SHP77 treated with DMSO at 0.1 percent for 48 hours (cell line): ENCODE measurements around the gene INPP5K.
"Not testable (repeated sequence)": the region's sequence is repeated elsewhere in the genome, so short reads cannot be mapped to it uniquely, and the experiment has no call there.

Experiments used
- DNase-seq: peaks from one replicate; lab custom pipeline; 2025; lab: John Stamatoyannopoulos, UW

The INPP5K gene

DNA sequence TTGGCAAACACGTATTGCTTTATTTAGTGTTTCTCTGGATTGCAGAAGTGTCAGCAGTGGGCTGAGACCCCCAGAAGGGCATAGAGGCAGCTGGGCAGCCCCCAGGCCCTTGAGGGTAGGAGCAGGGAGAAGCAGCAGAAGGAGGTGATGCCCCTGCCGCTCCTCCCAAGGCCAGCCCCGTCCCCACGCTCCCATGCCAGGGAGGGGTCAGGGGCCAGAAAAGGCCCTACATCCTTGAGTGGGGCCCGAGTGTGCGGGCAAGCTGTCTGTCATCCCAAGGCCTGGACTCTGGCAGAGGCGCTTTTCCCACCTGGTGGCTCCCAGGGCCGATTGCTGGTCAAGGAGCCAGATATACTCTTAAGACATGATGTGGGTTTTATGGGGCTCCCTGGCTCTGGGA lies 52.2 kb downstream of the INPP5K start:
- no peak for DNase-seq

DNA sequence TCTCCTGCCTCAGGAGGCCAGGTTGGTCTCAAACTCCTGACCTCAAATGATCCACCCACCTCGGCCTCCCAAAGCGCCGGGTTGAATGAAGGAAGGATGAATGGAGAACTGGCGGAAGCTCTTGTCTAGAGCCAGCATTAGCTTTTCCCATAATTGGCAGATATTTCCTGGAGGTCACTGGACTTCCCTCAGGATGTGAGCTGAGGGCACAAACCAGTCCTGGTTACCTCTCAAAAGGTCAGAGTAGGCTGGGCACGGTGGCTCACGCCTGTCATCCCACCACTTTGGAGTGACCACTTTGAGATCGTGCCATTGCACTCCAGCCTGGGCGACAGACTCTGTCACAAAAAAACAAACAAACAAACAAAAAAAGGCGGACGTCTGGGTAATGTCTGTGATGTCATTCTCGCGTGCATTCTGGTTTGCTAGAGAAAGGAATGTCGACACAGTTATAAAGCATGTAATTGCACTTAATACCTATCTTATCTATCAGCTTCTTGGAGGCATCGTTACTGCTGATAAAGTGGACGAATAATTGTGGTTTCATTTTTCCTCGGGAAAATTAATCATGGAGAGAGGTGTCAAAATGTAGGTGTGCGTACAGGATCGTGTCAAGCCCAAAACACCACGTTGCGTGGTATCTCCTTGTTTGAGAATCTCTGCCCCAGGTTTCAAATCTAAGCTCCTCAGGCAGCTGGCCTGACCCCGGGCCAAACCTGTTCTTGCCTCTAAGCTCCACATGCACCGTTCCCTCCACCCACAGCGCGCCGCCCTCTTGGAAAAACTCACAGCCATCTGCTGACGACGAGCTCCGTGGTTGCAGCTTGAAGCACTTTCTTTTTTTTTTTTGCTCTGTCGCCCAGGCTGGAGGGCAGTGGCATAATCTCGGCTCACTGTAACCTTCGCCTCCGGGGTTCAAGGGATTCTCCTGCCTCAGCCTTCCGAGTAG lies 54.0 kb downstream of the INPP5K start:
- peak; percentile 22 for DNase-seq

DNA sequence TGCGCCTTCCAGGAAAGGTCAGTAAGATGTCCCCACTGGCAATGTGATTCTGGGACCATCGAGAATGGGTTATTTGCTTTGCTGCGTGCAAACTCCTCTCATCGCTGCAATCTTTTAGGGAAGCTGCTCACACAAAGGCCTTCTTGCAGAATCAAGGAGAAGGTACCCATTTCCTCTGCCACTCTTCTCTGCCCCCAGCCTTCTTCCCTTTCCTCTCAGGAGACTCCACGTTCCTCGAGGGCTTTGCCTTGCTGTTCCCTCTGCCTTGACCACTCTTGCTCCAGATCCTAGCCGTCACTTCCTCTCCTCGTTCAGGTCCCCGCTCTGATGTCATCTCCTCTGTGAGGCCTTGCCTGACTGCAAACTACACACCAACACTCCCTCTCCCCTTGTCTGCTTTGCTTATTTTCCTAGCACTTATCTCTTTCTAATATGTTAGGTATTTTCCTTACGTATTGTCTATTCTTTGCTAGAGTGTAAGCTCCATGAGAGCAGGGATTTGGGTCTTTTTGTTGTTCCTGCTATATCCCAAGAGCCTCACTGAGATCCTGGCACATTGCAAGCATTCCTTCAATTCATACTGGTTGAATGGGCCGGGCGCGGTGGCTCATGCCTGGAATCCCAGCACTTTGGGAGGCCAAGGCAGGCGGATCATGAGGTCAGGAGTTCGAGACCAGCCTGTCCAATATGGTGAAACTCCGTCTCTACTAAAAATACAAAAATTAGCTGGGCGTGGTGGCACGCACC lies 55.0 kb downstream of the INPP5K start:
- no peak for DNase-seq

DNA sequence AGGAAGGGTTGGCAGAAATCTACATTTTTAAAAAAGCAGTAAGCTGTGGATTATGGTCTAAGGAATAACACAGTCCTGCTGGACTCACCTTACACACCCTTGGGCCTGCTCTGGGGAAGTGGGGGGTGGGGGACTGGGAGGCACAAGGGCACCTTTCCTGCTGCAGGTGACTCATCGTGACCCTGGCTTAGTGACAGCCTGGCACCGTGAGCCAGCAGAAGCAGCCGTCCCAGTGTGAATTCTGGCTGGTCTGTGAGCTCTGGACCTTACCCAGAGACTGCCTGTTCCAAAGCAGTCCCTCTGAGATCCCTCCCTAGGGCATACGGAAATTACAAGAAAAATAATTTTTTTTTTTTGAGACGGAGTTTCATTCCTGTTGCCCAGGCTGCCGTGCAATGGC lies 56.2 kb downstream of the INPP5K start:
- no peak for DNase-seq

DNA sequence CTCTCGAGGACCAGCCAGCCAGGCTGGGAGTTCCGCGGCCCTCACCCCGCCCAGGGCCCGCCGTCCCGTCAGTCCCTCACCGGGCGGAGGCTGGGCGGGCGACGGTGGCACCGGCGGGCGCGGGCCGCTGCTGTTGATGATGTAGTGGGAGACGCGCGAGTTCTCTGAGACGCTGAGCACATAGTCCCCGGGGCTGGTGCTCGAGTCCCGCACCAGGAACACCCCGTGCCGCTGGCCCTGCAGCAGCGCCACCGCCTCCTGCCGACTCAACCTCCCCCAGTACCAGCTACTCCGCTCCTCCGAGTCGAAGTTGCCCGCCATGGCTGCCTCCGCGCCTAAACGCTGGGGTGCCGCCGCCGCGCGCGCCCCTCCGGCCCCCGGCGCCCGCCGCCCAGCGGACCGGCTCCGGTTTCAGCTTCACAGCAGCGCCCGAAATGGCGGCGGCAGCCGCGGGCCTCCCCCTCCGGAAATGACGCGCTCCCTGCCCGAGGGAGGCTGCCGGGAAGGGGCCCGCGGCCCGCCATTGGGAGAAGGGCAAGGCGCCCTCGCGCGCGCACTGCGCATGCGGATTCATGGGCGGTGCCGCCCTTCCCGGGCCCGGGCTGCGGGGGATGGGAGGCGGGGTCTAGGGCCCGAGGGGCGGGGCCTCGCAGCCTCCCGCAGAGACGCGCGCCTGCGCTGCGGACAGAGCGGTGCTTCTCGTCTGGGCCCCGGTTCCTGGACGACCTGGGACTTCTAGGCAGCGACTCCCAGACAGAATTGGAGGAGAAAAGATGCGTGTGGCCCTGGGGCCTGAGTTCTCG lies 60.4 kb downstream of the INPP5K start, which contains the start of gene CRK:
Gene CRK, minus strand, starts transcription at position 436 of the 803 bp plus-strand sequence. Its CDS starts 115 bp downstream, at position 321.
- peak; percentile 87 for DNase-seq

DNA sequence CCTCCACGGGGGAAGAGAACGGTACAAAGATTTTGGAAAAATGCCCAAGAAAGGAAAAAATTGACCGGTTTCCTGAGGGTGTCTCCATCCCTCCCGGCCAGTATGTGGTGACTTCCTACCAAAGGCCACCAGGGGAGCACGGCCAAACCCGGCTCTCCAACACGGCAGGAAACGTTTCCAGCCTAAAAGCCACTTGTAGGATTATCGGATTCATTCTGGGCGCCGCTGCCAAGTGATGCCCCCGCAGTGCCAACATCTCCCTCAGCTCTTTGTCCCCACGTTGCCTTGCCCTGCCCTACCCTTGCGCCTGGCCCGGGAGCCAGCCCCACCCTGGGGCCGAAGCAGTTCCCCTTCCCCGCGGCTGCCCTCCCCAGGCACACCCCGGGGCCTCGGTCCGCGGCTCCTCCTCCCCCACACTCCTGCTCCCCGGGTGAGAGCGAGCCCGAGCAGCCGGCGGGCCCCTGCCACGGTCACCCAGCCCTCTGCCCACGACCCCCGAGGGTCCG lies 61.1 kb downstream of the INPP5K start:
- peak; percentile 51 for DNase-seq

DNA sequence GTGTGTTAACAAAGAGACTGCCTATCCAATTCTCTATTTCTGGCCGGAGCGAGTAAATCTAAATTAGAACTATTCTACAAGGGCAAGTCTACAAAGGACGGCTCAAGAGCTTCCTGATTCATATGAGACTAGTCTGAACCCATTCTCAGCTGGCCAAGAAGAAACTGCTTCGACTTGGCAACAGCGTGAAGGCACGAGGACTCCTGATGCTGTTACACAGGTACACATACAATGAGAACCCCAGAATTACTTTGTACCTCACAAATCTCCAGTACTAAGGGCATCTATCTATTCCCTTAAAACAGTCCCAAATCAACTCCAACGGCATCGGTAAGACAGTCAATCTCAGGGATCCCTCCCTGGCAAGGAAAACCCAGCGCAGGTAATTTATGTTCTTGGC lies 61.9 kb downstream of the INPP5K start:
- DNase-seq = no peak

DNA sequence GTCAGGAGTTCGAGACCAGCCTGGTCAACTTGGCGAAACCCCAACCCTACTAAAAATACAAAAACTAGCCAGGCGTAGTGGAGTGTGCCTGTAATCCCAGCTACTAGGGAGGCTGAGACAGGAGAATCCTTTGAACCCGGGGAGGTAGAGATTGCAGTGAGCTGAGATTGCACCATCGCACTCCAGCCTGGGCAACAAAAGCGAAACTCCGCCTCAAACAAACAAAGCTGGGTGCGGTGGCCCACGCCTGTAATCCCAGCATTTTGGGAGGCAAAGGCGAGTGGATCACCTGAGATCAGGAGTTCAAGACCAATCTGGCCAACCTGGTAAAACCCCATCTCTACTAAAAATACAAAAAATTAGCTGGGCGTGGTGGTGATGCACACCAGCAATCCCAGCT lies 62.7 kb downstream of the INPP5K start:
- not testable (repeated sequence) for DNase-seq

DNA sequence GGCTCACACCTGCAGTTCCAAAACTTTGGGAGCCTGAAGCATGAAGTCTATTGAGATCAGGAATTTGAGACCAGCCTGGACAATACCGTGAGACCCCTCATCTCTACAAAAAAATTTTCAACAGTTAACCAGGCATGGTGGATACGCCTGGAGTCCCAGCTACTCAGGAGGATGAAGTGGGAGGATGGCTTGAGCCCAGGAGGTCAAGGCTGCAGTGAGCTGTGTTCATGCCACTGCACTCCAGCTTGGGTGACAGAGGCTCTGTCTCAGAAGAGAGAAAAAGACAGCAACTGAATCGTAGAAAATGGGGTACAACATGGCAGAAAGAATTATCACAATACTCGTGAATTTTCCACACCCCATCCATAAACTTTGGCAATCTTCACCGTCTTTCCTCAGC lies 63.6 kb downstream of the INPP5K start:
- no peak for DNase-seq

DNA sequence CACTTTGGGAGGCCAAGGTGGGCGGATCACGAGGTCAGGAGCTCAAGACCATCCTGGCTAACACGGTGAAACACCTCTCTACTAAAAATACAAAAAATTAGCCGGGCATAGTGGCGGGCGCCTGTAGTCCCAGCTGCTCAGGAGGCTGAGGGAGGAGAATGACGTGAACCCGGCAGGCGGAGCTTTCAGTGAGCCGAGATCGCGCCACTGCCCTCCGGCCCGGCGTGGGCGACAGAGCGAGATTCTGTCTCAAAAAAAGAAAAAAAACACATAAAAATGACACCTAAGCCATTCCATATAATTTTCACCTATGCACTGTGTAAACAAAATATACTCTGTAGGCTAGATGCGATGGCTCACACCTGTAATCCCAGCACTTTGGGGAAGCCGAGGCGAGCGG lies 66.2 kb downstream of the INPP5K start:
- DNase-seq = not testable (repeated sequence)

DNA sequence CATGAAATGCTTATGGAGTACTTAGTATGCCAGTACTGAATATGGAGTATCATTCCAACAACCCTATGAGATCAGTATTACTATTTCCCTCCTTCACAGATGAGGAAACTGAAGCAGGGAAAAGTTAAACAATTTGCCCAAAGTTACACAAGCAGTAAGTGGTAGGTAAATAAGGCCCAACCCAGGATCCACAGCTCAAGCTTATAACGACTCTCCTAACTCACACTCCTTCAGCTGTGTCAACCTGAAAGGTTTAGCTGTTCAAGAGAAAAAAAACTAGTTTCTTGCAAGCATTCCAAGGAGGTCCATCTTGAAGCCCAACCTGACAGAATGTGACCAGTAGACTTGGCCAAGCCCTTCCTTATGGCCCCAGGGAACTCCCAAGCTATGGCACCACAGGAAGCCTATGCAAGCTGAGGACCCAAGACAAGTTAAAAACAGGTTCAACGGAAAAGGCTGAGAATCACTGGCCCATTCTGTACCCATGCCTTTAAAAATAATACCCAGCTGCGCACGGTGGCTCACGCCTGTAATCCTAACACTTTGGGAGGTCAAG lies 66.9 kb downstream of the INPP5K start:
- DNase-seq = no peak

DNA sequence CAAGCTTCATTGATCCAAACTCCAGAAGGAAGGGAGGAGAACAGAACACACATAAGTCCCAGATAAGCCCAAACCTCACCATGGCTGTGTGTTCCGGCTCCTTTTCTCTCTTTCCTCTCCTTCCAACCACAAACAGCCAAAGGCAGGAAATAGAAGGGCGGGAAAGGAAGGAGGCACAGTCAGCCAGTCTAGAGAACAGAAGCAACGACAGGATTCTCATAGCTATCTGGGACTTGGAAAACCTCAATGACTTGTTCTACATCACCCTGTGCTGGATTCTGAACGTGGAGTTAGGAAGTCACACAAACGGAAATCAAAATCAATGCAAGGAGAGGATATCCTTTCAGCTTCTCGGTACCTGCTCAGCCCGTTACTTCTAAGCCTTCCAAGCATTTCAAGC lies 69.4 kb downstream of the INPP5K start:
- no peak for DNase-seq

DNA sequence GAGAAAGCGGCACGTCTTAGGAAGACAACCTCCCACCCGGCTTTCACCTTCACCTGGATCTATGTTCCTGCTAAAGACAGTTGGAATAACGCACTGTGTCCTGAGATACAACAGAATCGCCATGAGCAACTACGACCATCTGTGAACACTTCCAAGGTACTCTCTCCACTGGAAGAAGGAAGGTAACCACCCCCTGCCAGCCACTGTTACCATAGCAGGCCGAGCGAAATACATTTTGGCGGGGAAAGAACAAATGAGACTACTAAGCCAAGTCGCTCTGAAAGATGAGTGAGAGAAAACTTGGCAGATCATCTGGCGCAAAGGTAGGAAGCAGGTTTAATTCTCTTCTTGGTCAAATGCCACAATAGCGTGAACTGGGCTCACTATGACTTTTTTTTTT lies 70.2 kb downstream of the INPP5K start:
- DNase-seq = no peak

DNA sequence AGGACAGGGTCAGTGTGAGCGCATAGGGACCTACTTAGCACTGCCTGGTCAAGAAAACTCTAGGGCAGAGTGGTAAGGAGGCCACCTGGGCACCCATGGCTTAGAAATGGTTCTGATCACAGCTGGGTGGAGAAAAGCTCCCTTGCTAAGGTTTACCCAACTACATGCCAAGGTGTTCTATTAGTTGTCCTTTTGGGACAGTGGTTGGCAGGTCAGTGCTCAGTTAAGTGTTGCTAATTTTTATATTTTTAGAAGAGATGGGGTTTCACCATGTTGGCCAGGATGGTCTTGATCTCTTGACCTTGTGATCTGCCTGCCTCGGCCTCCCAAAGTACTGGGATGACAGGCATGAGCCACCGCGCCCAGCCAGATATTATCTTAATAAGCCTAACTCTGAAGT lies 70.7 kb downstream of the INPP5K start:
- not testable (repeated sequence) for DNase-seq
